ENCODE data around the gene SLC35E1.

The SLC35E1 gene

DNA sequence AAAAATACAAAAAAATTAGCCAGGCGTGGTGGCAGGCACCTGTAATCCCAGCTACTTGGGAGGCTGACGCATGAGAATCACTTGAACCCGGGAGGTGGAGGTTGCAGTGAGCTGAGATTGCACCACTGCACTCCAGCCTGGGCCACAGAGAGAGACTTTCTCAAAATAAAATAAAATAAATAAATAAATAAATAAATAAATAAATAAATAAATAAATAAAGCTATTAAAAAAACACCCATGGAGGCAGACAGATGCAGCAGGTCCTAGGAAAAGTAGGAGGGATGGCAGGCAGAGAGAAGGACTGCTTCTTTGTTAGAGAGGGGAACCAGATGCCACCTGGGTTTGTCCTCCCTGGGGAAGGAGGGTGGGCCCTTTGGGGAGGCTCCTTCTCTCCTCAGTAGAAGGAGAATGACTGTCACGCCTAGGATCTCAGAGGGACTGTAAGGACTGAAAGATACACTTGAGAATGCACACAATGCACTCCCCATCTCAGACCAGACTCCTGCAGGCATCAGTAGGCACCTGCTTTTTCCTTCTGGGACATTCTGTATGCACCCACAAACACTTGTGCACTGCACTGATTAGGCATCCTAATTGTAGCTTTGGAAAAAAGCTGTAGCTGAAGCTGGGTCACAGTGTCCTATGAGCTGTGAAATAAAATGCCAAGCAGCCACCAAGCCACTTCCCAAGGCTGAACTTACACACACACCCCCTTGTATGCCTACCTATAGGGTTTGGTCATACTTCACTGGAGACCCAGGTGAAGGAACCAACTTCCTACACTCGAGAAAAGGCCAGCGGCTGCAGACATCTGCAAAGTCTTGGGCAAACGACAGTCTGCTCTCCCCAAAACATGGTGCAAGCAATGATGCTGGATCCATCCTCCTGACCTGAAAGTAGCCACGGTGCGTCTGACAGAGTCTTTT lies 18.9 kb upstream of the SLC35E1 start:
- Mint-ChIP-seq H3K4me3 (no peak overlapping the region), H3K9me3 (no peaks in the 10 kb centered on the region), H3K27me3 (no peaks in the 10 kb centered on the region), H3K4me1 (peaks cover 67% of the 10 kb centered on the region), H3K27ac (no peak overlapping the region), H3K36me3 (no peaks in the 10 kb centered on the region)
- ATAC-seq (ENCODE audit: low read depth): no peak
- no peak for DNase-seq (ENCODE audit: low spot score in 2 of 2)

DNA sequence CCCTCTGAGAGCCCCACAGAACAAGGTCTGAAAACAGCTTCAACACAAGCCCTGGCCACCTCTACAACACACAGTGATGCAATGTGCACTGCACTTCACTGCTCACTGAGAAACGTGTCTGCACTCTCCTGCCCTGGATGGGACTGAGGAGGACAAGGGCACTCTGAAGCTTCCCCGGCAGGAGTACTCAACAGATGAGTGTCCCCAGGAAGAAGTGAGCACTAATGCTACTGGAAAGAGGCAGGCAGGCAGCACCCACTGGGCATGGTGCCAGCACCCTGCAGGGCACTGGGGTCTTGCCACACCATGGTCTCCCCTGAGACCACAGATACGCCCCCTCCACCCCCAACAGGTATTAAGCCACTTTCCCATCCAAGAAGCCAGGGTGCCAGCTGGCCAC lies 17.7 kb upstream of the SLC35E1 start:
- H3K9me3 Mint-ChIP-seq: no peaks in the 10 kb centered on the region
- no peak for DNase-seq (ENCODE audit: low spot score in 2 of 2)
- no peak overlapping the region for H3K4me3 Mint-ChIP-seq
- H3K4me1 Mint-ChIP-seq: peaks cover 61% of the 10 kb centered on the region
- no peak for ATAC-seq (ENCODE audit: low read depth)
- peaks cover 2% of the 10 kb centered on the region for H3K36me3 Mint-ChIP-seq
- H3K27me3 Mint-ChIP-seq: no peaks in the 10 kb centered on the region
- peak overlapping the region; percentile 99 for H3K27ac Mint-ChIP-seq

DNA sequence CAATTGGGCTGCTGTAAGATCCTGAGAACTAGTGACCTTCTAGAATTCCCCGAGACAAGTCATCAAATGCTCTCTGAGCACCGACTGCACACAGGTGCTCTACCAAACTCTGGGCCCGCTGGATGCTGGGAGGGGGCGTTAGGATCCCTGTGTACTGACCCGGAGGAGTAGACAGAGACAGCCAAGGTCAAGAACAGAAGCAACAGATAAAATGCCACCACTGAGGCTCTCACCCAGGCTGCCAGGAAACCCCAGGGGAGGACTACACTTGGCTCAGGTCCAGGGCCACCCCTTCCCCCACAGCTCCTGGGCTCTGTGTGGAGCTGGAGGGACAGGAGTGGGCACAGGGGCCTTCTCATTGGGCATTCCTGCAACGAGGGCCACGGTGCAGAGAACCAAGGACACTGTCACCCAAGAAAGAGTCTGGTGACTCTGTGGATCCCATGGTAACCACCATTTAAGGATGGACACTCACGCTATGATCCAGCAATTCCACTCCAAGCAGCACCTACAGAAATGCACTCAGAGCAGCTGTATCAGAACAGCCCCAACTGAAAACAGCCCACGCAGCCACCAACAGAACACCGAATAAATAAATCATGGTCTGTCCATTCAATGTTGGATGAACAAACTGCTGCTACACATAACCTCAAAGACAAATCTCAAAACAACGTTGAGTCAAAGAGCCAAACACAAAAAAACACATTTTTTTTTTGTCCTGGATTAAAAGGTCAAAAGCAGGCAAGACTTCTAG lies 16.8 kb upstream of the SLC35E1 start:
- H3K36me3 Mint-ChIP-seq: peaks cover 2% of the 10 kb centered on the region
- no peaks in the 10 kb centered on the region for H3K9me3 Mint-ChIP-seq
- peak overlapping the region; percentile 99 for H3K27ac Mint-ChIP-seq
- DNase-seq (ENCODE audit: low spot score in 2 of 2): no peak
- peaks cover 53% of the 10 kb centered on the region for H3K4me1 Mint-ChIP-seq
- peak overlapping the region; percentile 93 for H3K4me3 Mint-ChIP-seq
- peak; percentile 2 for ATAC-seq (ENCODE audit: low read depth)
- no peaks in the 10 kb centered on the region for H3K27me3 Mint-ChIP-seq

DNA sequence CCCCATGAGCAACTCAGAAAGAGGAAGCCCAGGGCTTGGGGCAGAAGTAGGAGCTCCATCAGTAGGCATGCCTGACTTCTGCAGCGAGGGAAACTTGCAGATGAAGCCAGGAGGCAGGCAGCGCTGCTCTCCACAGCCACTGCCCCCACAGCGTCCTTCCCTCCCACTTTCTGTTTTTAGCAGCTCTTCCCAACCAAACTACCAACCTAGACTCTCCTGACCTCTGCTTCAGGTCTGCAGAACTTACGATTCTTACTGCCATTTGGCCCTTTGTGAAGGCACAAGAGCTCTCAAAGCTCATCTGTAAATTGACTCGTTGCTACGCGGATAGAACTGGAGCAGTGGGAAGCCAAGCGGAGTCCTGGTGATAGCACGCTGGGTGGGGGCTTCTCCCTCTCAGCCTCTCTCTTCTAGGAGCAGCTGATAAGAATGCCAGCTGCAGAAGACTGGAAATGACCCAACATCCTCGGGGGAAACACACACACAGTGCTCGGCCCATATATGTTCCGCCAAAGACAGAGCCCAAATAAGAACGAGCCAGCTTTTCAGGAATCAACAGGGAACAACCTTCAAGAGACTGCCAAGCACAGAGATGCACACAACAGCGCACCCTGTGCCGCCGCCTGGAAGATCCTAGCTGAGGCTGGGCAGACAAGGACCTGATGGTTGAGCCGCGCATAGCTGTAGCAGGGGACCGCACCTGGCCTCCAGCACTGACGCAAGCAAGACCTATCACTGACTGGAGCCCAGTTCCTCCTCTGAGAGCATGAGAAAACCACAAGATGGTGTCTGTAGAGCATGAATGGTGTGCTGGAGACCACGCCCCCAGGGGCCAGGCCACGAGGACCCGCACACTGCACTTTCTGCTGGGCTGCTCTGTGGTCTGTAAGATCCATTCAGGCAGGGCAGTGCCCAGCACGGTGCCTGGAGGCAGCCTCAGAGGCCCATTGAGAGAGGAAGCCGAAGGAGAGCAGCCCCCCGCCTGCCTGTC lies 15.9 kb upstream of the SLC35E1 start:
- DNase-seq (ENCODE audit: low spot score in 2 of 2): peak; percentile 79 to 82
- H3K4me3 Mint-ChIP-seq: peak overlapping the region; percentile 93

DNA sequence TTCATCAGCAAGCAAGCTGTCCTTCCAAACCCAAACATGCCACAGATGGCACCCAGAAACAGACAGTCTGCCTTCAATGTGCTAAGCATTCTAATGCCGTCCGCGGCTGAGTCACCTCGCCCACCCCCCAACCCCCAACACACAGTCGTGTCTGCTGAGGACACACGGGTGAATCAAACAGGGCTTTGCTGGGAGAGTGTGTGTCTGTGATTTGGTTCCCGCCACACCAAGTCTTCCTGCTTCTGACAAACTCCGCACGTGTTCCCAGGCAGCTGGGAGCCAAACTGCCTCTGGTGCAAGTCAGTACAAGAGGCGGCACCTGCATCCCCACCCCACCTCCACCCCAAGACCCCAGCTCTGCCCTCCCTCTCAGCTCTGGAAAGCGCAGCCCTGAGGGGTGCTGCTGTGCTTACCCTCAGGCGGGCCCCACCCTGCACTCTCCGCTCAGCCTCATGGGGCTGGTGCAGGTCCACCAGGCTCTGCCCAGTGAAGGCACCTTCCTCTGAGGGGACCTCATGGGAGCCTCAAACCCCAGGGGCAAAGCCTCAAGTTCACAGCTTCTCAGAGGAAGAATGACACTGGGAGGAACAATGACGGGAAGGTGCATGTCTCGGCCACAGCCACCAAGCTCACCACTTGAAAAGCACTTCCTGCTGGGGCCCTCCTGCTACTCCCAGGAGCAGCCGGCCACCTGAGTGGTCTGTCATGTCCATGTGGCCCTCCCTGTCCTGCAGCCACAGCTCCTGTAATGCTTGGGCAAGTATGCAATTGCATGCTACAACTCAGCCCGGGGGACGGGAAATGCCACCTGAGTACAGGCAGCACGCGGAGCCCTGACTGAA lies 15.0 kb upstream of the SLC35E1 start:
- Mint-ChIP-seq H3K4me3 (peak overlapping the region; percentile 93), H3K9me3 (no peaks in the 10 kb centered on the region), H3K36me3 (peaks cover 2% of the 10 kb centered on the region), H3K4me1 (peaks cover 54% of the 10 kb centered on the region), H3K27me3 (no peaks in the 10 kb centered on the region), H3K27ac (peak overlapping the region; percentile 99)
- ATAC-seq (ENCODE audit: low read depth) (no peak), DNase-seq (ENCODE audit: low spot score in 2 of 2) (peak; percentile 77 to 81)

More for the DNA sequence above, 15.9 kb upstream of the SLC35E1 start:
- no peaks in the 10 kb centered on the region for H3K27me3 Mint-ChIP-seq
- H3K9me3 Mint-ChIP-seq: no peaks in the 10 kb centered on the region
- H3K4me1 Mint-ChIP-seq: peaks cover 50% of the 10 kb centered on the region
- peak; percentile 65 for ATAC-seq (ENCODE audit: low read depth)
- peak overlapping the region; percentile 99 for H3K27ac Mint-ChIP-seq
- peaks cover 2% of the 10 kb centered on the region for H3K36me3 Mint-ChIP-seq

GRCh38 chr19:16586477-16586871 lies 14.3 kb upstream of the SLC35E1 start:
- Mint-ChIP-seq H3K36me3 (peaks cover 2% of the 10 kb centered on the region), H3K9me3 (no peaks in the 10 kb centered on the region), H3K4me3 (peak overlapping the region; percentile 93), H3K4me1 (peaks cover 54% of the 10 kb centered on the region), H3K27me3 (no peaks in the 10 kb centered on the region), H3K27ac (peak overlapping the region; percentile 99)
- DNase-seq (ENCODE audit: low spot score in 2 of 2) (peak in 1 of 2 donors; percentile 51), ATAC-seq (ENCODE audit: low read depth) (no peak)

GRCh38 chr19:16585808-16586476 lies 13.7 kb upstream of the SLC35E1 start:
- peak; percentile 43 for ATAC-seq (ENCODE audit: low read depth)

GRCh38 chr19:16585094-16585801 lies 13.0 kb upstream of the SLC35E1 start:
- H3K27me3 Mint-ChIP-seq: no peaks in the 10 kb centered on the region
- peaks cover 2% of the 10 kb centered on the region for H3K36me3 Mint-ChIP-seq
- DNase-seq (ENCODE audit: low spot score in 2 of 2): no peak
- H3K27ac Mint-ChIP-seq: peak overlapping the region; percentile 99
- no peaks in the 10 kb centered on the region for H3K9me3 Mint-ChIP-seq
- peaks cover 54% of the 10 kb centered on the region for H3K4me1 Mint-ChIP-seq
- no peak for ATAC-seq (ENCODE audit: low read depth)
- peak overlapping the region; percentile 93 for H3K4me3 Mint-ChIP-seq

More at GRCh38 chr19:16585808-16586476, 13.7 kb upstream of the SLC35E1 start:
- H3K36me3 Mint-ChIP-seq: peaks cover 2% of the 10 kb centered on the region
- peak; percentile 69 to 71 for DNase-seq (ENCODE audit: low spot score in 2 of 2)
- no peaks in the 10 kb centered on the region for H3K9me3 Mint-ChIP-seq
- peak overlapping the region; percentile 93 for H3K4me3 Mint-ChIP-seq
- H3K4me1 Mint-ChIP-seq: peaks cover 51% of the 10 kb centered on the region
- peak overlapping the region; percentile 99 for H3K27ac Mint-ChIP-seq
- H3K27me3 Mint-ChIP-seq: no peaks in the 10 kb centered on the region

- peak; percentile 75 to 87 for DNase-seq (ENCODE audit: low spot score in 2 of 2)
- Mint-ChIP-seq H3K27ac (peak overlapping the region; percentile 99), H3K9me3 (no peaks in the 10 kb centered on the region), H3K4me1 (peaks cover 52% of the 10 kb centered on the region), H3K27me3 (no peaks in the 10 kb centered on the region), H3K4me3 (peak overlapping the region; percentile 93), H3K36me3 (peaks cover 2% of the 10 kb centered on the region)
- ATAC-seq (ENCODE audit: low read depth): peak; percentile 57
Measured at GRCh38 chr19:16584248-16585093, 12.3 kb upstream of the SLC35E1 start.

DNA sequence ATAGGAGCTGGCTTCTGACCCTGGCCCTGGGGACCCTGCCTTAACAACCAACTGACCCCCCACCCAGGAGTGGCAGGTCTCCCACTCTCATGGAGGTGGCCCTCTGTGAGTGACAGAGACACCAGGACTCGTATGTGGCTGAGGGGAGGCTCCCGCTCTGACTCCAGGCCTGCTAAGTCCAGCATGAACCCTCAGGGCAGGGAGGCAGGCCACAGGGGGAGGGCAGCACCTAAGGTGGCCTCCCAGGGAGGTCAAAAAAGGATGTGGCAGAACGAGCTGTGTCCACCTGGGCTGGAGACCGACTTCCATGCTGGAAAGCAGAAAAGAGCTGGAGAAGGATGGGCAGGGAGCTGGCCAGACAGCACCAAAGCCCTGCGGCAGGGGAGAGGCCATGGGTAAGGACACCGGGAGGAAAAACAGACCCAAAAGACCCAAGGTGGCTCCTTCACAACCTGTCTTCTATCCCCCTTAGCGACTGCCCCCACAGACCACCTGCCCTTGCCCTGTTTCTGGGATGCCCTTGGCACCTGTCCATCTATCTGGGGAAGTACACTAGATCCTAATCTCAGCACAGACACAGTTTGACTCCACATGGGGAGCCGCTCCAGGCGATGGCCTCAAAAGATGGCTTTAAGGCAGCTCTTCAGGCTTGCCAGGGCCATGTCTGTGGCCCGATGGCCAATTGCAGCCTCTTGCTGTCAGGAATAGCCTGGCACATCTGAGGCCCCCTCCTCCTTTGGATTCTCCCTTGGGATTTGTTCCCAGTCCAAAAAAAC lies 10.5 kb upstream of the SLC35E1 start:
- Mint-ChIP-seq H3K27ac (no peak overlapping the region), H3K36me3 (peaks cover 6% of the 10 kb centered on the region)
- no peak for ATAC-seq (ENCODE audit: low read depth)

DNA sequence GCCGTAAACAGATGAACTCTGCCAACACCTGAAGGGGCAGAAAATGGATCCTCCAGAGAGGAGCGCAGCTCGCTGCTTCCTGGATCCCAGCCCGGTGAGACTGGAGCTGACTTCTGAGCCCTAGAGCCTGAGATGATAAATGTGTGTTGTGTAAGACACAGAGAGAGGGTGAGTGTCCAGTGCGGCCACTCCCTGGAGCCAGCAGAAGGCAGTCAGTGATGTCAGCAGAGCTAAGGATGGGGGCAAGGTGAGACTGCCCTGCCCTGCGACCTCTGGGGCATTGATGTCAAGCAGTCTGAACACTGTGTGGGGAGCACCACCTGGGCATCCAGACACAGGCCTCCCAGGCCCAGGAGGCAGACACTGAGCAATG lies 9.7 kb upstream of the SLC35E1 start:
- DNase-seq (ENCODE audit: low spot score in 2 of 2) (no peak), ATAC-seq (ENCODE audit: low read depth) (no peak)
- Mint-ChIP-seq H3K9me3 (no peaks in the 10 kb centered on the region), H3K4me1 (peaks cover 45% of the 10 kb centered on the region), H3K36me3 (peaks cover 6% of the 10 kb centered on the region), H3K27ac (peak overlapping the region; percentile 85), H3K27me3 (no peaks in the 10 kb centered on the region), H3K4me3 (peak overlapping the region; percentile 61)

More for the DNA sequence above, 10.5 kb upstream of the SLC35E1 start:
- H3K4me1 Mint-ChIP-seq: peaks cover 47% of the 10 kb centered on the region
- H3K27me3 Mint-ChIP-seq: no peaks in the 10 kb centered on the region
- H3K4me3 Mint-ChIP-seq: peak overlapping the region; percentile 17
- H3K9me3 Mint-ChIP-seq: no peaks in the 10 kb centered on the region
- no peak for DNase-seq (ENCODE audit: low spot score in 2 of 2)

Data from memory B cell (primary cell).